ENCODE results near the gene MNDA.

DNA sequence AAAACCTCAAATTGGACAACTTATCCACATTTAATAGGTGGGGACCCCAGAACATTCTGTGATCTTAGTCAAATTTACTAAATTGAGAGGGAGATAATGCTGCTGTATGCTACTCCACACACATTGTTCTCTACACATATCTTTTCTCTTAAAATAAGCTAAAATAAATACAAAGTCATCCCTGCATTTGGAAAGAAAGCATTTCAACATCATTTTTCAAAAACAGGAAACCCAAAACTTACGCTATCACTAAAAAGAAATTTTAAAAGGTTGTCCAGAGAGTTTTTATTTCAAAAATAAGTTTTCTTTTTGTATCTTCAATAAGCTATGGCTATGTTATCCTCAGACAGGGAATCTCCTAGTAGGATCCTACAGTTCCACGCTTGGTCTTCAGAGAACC, 30.6 kb upstream of the MNDA start:
- no peak for TF ChIP-seq EZH2 (IDR thresholded peaks at IDR 0.05; ENCODE audit: low read length, unreplicated experiment)
- TF ChIP-seq EZH2phosphoT487 (IDR thresholded peaks at IDR 0.05; ENCODE audit: borderline replicate concordance, low read length): no peak

Measured in PC-3 (cell line).